Calu3 (cell line): ENCODE results near the gene SRL. TPM values are rescaled to one million over a fixed set of nuclear protein-coding genes. Genes with fewer than 3 reads are reported as not detected.

ENCODE experiments used
- Bru-seq: library from RNA; stranded (reverse); fragments of 400-500 nt; gene quantifications from one replicate; lab custom pipeline; 2021; lab: Mats Ljungman, UMichigan
- BruChase-seq, 2 experiments: library from RNA; stranded (reverse); fragments of 400-500 nt; gene quantifications; one replicate each; lab custom pipeline; 2021; lab: Mats Ljungman, UMichigan
- BruUV-seq: library from RNA; stranded (reverse); fragments of 400-500 nt; replicated peaks from 2 replicates; lab custom pipeline; 2021; lab: Mats Ljungman, UMichigan
- CTCF ChIA-PET: fragments of 300-600 bp; sonication (Branson Sonifier 250); formaldehyde crosslinking; loops from one replicate; lab custom pipeline; 2022; ENCODE audit warnings: antibody characterized with exemption; lab: Charles Lee
- DNase-seq: peaks from one replicate; pipeline ENCODE4 v3.0.0; 2022
- H3K27ac Mint-ChIP-seq: one replicate; pipeline ENCODE4 v1.8.0; 2022; ENCODE audit warnings: mixed read lengths; ENCODE audit not compliant: unreplicated experiment
- H3K27me3 Mint-ChIP-seq: one replicate; pipeline ENCODE4 v1.8.0; 2022; ENCODE audit warnings: mixed read lengths; ENCODE audit not compliant: unreplicated experiment
- H3K36me3 Mint-ChIP-seq: one replicate; pipeline ENCODE4 v1.8.0; 2022; ENCODE audit warnings: mild to moderate bottlenecking, moderate library complexity, mixed read lengths; ENCODE audit not compliant: insufficient read depth, unreplicated experiment
- H3K4me1 Mint-ChIP-seq: one replicate; pipeline ENCODE4 v1.8.0; 2022; ENCODE audit warnings: mild to moderate bottlenecking, low read depth, mixed read lengths; ENCODE audit not compliant: unreplicated experiment
- H3K4me3 Mint-ChIP-seq: one replicate; pipeline ENCODE4 v1.8.0; 2022; ENCODE audit warnings: mild to moderate bottlenecking, low read depth, moderate library complexity, mixed read lengths; ENCODE audit not compliant: unreplicated experiment
- H3K9me3 Mint-ChIP-seq: one replicate; pipeline ENCODE4 v1.8.0; 2022; ENCODE audit warnings: low read depth, mixed read lengths; ENCODE audit not compliant: unreplicated experiment
- intact Hi-C: fragments of 100-400 bp; cut with micrococcal nuclease; formaldehyde crosslinking; loops from one replicate; pipeline ENCODE4 v1.10.0; 2022; ENCODE audit not compliant: unreplicated experiment
- long read RNA-seq: library from polyadenylated mRNA; stranded (forward); transcript quantifications from one replicate; pipeline ENCODE4 v2.0.0, GENCODE V29; 2022
- total RNA-seq: library from RNA; stranded (reverse); gene quantifications from 2 replicates; pipeline ENCODE4 v1.2.3, GENCODE V29; 2022
- TF ChIP-seq, protein P1 (sequence below): fragments of 200-600 bp; IDR thresholded peaks from one replicate; pipeline ENCODE4 v1.8.0; 2022; ENCODE audit warnings: antibody characterized with exemption; ENCODE audit not compliant: unreplicated experiment

SRL gene
- total RNA-seq (0.12 TPM in 1 of 2 replicates, not detected in the other), Bru-seq, nascent RNA (percentile 15 among the genes with signal in this experiment), BruChase-seq, experiment 1, labeled RNA remaining after a 6-hour chase (percentile 25 among the genes with signal in this experiment), BruChase-seq, experiment 2, labeled RNA remaining after a 2-hour chase (percentile 22 among the genes with signal in this experiment)
- long read RNA-seq: 0 reads

DNA sequence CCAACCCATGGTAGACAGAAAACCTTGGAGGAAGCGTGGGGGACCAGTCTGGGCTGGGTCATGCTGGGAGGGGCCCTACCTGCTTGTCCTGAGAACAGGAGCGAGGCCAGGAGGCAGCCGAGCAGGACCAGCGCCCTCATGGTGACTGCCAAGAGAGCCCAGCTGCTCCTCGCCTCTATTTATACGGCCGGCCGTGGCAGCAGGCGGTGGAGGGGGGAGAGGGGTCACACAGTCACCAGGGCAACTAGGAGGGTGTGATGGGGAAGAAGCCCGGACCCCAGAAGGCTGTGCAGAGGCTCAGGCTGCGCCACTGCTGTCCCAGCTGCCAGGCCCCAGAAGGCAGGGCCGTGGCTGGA lies at the start of gene SRL:
Gene SRL, minus strand, starts transcription at position 153 of the 356 bp plus-strand sequence. Its CDS starts 13 bp downstream, at position 140.
- TF ChIP-seq, protein P1, sequence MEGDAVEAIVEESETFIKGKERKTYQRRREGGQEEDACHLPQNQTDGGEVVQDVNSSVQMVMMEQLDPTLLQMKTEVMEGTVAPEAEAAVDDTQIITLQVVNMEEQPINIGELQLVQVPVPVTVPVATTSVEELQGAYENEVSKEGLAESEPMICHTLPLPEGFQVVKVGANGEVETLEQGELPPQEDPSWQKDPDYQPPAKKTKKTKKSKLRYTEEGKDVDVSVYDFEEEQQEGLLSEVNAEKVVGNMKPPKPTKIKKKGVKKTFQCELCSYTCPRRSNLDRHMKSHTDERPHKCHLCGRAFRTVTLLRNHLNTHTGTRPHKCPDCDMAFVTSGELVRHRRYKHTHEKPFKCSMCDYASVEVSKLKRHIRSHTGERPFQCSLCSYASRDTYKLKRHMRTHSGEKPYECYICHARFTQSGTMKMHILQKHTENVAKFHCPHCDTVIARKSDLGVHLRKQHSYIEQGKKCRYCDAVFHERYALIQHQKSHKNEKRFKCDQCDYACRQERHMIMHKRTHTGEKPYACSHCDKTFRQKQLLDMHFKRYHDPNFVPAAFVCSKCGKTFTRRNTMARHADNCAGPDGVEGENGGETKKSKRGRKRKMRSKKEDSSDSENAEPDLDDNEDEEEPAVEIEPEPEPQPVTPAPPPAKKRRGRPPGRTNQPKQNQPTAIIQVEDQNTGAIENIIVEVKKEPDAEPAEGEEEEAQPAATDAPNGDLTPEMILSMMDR: no peak
- Mint-ChIP-seq H3K4me1 (no peaks in the 10 kb centered on the region), H3K27me3 (peaks cover 43% of the 10 kb centered on the region), H3K9me3 (peaks cover 3% of the 10 kb centered on the region), H3K36me3 (no peaks in the 10 kb centered on the region), H3K27ac (no peak within 1 kb of the TSS), H3K4me3 (no peak within 1 kb of the TSS)
- DNase-seq: no peak
- CTCF ChIA-PET: no interaction called here
- BruUV-seq: no TSS peak
- intact Hi-C loops: no loop called here

GRCh38 chr16:4290236-4290830 lies 48.5 kb upstream of the SRL start:
- no TSS peak for BruUV-seq
- Mint-ChIP-seq H3K9me3 (no peaks in the 10 kb centered on the region), H3K27ac (peak overlapping the region; percentile 78), H3K4me1 (peaks cover 34% of the 10 kb centered on the region), H3K4me3 (peak overlapping the region; percentile 12), H3K27me3 (no peaks in the 10 kb centered on the region), H3K36me3 (peaks cover 6% of the 10 kb centered on the region)
- intact Hi-C loops: no loop called here
- peak; percentile 65 for DNase-seq
- CTCF ChIA-PET: interaction anchor here (0.7 to 3.4 kb wide), 12 partner anchors 8 to 515 kb away, joined by 3 to 89 read pairs (median 6); partner anchors contain the start of genes PAM16 and TFAP4
- TF ChIP-seq, protein P1: no peak

DNA sequence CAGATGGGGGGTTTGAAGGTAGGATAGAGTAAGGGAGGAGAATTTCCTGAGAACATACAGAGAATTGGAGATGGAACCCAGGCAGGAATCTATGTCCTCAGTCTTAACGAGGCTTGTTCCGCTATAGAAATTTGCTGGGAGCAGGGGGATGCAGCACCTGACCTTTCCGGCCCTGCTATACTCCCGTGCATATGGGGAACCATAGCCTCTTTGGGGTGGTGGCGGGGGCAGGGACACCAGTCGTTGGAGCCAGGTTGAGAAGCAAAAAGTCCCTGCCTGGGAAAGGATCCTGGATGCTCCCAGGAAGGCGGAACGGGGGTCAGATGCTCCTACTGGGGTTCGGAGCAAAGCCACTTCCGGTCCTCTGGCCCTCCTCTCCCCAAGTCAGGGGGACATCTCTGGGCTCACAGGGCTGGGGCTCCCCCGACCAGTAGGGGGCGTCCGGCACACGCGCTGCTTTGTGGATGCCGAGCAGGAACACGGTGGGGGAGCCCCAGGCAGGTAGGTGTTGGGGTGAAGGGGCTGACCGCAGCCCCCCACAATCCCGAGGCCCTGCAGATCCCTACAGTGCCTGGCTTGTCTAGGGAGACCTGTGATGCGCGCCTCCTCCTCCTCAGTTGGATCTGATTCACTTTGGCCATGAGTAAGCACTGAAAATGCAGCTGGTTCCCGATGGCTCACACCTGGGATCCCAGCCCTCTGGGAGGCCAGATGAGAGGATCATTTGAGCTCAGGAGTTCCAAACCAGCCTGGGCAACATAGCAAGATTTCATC lies 46.5 kb upstream of the SRL start:
- peak; percentile 93 for DNase-seq
- CTCF ChIA-PET: interaction anchor here (0.5 to 3.4 kb wide), 11 partner anchors 10 to 275 kb away, joined by 3 to 89 read pairs (median 5); partner anchors contain the start of genes PAM16 and TFAP4
- Mint-ChIP-seq H3K4me3 (no peak overlapping the region), H3K27me3 (no peaks in the 10 kb centered on the region), H3K36me3 (peaks cover 6% of the 10 kb centered on the region), H3K27ac (peak overlapping the region; percentile 30), H3K9me3 (no peaks in the 10 kb centered on the region), H3K4me1 (peaks cover 42% of the 10 kb centered on the region)
- intact Hi-C loops: loop anchor here (1.0 kb wide), 1 partner anchor 42 kb away; no protein-coding TSS in a partner anchor
- TF ChIP-seq, protein P1: peak; percentile 96
- BruUV-seq: no TSS peak

GRCh38 chr16:4285167-4285566 lies 43.3 kb upstream of the SRL start:
- intact Hi-C loops: no loop called here
- H3K27ac Mint-ChIP-seq: no peak overlapping the region
- H3K36me3 Mint-ChIP-seq: peaks cover under 1% of the 10 kb centered on the region
- H3K4me1 Mint-ChIP-seq: peaks cover 20% of the 10 kb centered on the region
- CTCF ChIA-PET: interaction anchor here (0.9 kb wide), 1 partner anchor 45 kb away, joined by 3 read pairs; no protein-coding TSS in a partner anchor
- H3K9me3 Mint-ChIP-seq: no peaks in the 10 kb centered on the region
- BruUV-seq: no TSS peak
- no peaks in the 10 kb centered on the region for H3K27me3 Mint-ChIP-seq
- no peak for DNase-seq
- H3K4me3 Mint-ChIP-seq: no peak overlapping the region
- TF ChIP-seq, protein P1: no peak
